Coronary artery (tissue), 2 donors: ENCODE results near the gene THSD7A.

Experiments used
- DNase-seq: peaks from one replicate; pipeline ENCODE4 v3.0.0-alpha.2; 2017; ENCODE audit warnings: low spot score
- H3K27ac ChIP-seq, 2 donors: fragments of 200-600 bp; sonication (generic); one replicate each; pipeline ENCODE4 v1.5.1; 2016 to 2019
- H3K4me3 ChIP-seq: fragments of 200-600 bp; sonication (generic); 2 replicates; pipeline ENCODE4 v1.5.1; 2016; ENCODE audit warnings: mild to moderate bottlenecking, moderate library complexity
- TF ChIP-seq, protein P1 (sequence below): fragments of 200-600 bp; sonication (generic); IDR thresholded peaks from one replicate; pipeline ENCODE4 v1.5.1; 2019; ENCODE audit warnings: antibody characterized with exemption

Gene THSD7A

DNA sequence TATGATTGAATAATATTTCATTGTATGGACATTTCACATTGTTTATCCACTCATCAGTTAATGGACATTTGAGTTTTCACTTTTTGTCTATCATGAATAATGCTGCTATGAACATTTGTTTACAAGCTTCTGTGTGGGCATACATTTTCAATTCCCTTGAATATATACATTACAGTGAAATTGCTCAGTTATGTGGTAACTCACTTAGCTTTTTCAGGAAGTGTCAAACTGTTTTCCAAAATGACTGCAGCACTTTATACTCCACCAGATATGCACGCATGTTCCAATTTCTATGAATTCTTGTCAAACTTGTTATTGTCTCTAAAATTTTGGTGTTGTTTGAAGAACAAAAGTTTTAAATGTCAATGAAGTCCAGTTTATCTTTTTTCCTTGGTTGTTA lies 401.2 kb downstream of the THSD7A start:
- TF ChIP-seq, protein P1, sequence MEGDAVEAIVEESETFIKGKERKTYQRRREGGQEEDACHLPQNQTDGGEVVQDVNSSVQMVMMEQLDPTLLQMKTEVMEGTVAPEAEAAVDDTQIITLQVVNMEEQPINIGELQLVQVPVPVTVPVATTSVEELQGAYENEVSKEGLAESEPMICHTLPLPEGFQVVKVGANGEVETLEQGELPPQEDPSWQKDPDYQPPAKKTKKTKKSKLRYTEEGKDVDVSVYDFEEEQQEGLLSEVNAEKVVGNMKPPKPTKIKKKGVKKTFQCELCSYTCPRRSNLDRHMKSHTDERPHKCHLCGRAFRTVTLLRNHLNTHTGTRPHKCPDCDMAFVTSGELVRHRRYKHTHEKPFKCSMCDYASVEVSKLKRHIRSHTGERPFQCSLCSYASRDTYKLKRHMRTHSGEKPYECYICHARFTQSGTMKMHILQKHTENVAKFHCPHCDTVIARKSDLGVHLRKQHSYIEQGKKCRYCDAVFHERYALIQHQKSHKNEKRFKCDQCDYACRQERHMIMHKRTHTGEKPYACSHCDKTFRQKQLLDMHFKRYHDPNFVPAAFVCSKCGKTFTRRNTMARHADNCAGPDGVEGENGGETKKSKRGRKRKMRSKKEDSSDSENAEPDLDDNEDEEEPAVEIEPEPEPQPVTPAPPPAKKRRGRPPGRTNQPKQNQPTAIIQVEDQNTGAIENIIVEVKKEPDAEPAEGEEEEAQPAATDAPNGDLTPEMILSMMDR: no peak
- DNase-seq: no peak
- no peak overlapping the region for H3K27ac ChIP-seq
- no peak overlapping the region for H3K4me3 ChIP-seq

DNA sequence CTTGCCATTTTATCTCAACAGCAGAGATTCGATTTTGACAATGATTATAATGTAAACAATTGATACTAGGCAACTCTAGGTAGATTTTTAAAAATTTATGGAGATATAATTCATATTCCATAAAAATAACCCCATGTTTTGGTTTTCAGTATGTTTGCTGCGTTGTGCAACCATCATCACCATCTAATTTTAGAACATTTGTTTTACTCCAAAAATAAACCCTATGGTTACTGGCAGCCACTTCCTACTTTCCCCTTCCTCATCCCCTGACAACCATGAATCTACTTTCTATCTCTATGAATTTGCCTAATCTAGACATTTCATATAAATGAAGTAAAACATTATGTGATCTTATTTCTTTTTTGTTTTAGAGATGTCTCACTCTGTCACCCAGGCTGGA lies 401.9 kb downstream of the THSD7A start:
- Histone ChIP-seq H3K4me3 (no peak overlapping the region), H3K27ac (no peak overlapping the region)
- DNase-seq: no peak
- TF ChIP-seq, protein P1: no peak

DNA sequence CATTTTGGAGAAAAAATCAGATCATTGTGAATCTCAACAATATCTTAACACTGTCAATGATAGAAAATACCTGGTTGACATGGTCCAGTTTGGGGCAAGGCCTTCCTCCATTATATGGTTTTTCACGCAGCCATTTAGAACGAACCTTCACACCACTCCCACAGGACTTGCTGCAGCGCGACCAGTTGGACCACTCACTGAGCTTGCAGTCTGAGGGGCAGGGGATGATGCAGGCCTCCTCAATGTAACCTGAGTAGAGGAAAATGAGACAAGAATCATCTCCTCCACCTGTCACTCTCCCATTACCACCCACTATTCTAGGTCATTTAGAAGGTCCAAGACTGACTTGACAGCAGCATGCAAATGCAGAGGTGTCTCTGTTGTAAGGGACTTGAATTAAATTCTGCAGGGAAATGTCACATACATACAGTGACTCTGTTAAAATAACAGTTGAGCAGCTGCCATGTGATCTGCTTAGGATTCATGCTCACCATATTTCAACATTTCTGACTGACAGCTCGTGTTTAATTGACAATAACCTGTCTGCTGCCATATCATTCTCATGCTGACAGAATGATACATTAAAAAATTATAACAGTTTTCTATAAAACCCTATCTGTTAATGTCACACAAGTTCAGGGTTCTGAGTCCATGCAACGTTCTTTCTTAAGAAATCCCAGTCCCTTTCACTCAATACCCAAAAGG lies 403.0 kb downstream of the THSD7A start:
- no peak overlapping the region for H3K4me3 ChIP-seq
- TF ChIP-seq, protein P1: no peak
- no peak for DNase-seq
- no peak overlapping the region for H3K27ac ChIP-seq

DNA sequence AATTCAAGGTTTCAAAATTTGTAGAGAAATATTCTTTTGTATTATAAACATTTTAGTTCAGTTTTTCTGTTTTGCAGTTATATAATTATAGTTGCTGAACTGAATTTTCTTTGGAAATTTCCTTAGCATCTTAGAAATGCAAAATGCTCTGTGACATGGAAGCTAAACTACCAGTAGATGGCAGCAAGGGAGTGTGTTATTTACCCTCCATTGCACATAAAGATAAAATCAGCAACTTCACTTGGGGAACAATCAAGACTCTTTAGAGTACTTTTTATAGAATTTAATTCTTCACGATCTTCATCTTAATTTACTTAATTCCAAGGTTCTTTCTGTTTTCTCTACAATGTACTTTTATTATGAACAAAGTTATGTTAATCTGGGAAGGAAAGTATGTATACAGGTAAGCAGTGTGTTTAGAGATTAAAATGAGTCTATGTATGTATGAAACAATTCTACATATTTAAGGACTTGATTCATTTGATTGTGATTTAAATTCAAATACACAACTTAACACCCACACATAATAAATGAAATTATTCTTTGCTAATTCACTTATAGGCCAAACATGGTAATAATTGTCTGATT lies 404.2 kb downstream of the THSD7A start:
- DNase-seq: no peak
- H3K4me3 ChIP-seq: no peak overlapping the region
- TF ChIP-seq, protein P1: peak; percentile 53
- H3K27ac ChIP-seq: no peak overlapping the region

DNA sequence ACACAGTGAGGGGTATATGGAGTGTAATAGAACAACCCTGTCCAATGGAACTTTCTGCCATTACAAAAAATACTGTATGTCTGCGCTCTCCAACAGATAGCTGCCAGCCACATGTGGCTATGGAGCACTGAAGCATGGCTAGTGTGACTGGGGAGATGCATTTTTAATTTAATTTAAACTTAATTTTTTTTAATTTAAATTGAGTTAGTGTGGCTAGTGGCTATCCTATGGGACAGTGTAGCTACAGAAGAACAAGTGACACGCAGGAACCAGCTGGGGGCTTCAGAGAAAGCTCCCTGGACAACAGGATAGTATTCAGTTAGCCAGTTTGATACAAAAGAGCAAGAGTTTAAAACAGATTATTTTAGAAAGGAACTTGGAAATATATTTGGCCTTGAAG lies 408.0 kb downstream of the THSD7A start:
- TF ChIP-seq, protein P1: no peak
- Histone ChIP-seq H3K4me3 (no peak overlapping the region), H3K27ac (no peak overlapping the region)
- no peak for DNase-seq

DNA sequence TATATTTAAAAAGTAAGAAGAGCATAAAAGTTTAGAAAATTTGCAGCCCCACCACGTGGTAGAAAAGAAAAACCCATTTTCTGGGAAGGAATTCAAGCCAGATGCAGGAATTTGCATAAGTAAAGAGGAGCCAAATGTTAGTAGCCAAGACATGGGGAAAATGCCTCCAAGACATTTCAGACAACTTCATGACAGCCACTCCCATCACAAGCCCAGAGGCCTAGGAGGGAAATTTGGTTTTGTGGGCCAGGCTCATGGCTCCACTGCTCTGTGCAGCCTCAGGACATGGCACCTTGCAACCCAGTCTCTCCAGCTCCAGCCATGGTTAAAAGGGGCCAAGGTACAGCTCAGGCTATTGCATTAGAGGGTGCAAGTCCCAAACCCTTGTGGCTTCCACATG lies 411.9 kb downstream of the THSD7A start:
- no peak overlapping the region for H3K27ac ChIP-seq
- TF ChIP-seq, protein P1: no peak
- no peak for DNase-seq
- no peak overlapping the region for H3K4me3 ChIP-seq
